GM21423 (cell line): ENCODE measurements around the gene MRGPRE.

Experiments used
- ATAC-seq: cut with Tn5 transposase; IDR thresholded peaks from one replicate; pipeline ENCODE4 v1.9.1; 2021; ENCODE audit warnings: mild to moderate bottlenecking, moderate library complexity; ENCODE audit not compliant: unreplicated experiment

Gene MRGPRE

GRCh38 chr11:3215346-3216026 is 16.7 kb downstream of the MRGPRE start:
- ATAC-seq = no peak

GRCh38 chr11:3214420-3214699 is 17.9 kb downstream of the MRGPRE start:
- ATAC-seq = no peak

GRCh38 chr11:3213659-3214419 is 18.4 kb downstream of the MRGPRE start:
- no peak for ATAC-seq

- no peak for ATAC-seq
Measured at GRCh38 chr11:3208272-3208671, 23.9 kb downstream of the MRGPRE start.

- ATAC-seq = no peak
Measured at GRCh38 chr11:3207526-3208189, 24.6 kb downstream of the MRGPRE start.

GRCh38 chr11:3206922-3207204 is 25.4 kb downstream of the MRGPRE start:
- ATAC-seq = no peak

GRCh38 chr11:3206156-3206921 is 25.9 kb downstream of the MRGPRE start:
- ATAC-seq = no peak

GRCh38 chr11:3205261-3206155 is 26.7 kb downstream of the MRGPRE start:
- no peak for ATAC-seq

- ATAC-seq = no peak
Measured at GRCh38 chr11:3204141-3205015, 27.8 kb downstream of the MRGPRE start.

GRCh38 chr11:3203221-3204043 is 28.8 kb downstream of the MRGPRE start:
- no peak for ATAC-seq

- no peak for ATAC-seq
Measured at GRCh38 chr11:3202759-3203158, 29.5 kb downstream of the MRGPRE start.

GRCh38 chr11:3202305-3202704 is 29.9 kb downstream of the MRGPRE start:
- no peak for ATAC-seq

GRCh38 chr11:3201677-3202181 is 30.5 kb downstream of the MRGPRE start:
- ATAC-seq = no peak

GRCh38 chr11:3201112-3201581 is 31.1 kb downstream of the MRGPRE start:
- ATAC-seq = no peak

GRCh38 chr11:3200388-3201111 is 31.7 kb downstream of the MRGPRE start:
- ATAC-seq = no peak

- no peak for ATAC-seq
Measured at GRCh38 chr11:3199537-3200295, 32.5 kb downstream of the MRGPRE start.

GRCh38 chr11:3198815-3199214 is 33.4 kb downstream of the MRGPRE start:
- no peak for ATAC-seq
